HEK293 (cell line): Measurements from ENCODE around the gene HNRNPM.

ENCODE experiments used
- CTCF ChIA-PET: fragments of 350-600 bp; formaldehyde crosslinking; extraction: SDS; loops from one replicate; lab custom pipeline; 2021; ENCODE audit warnings: antibody characterized with exemption; lab: Yijun Ruan, JAX
- POLR2A ChIA-PET: fragments of 300-600 bp; formaldehyde crosslinking; extraction: SDS; loops from one replicate; lab custom pipeline; 2020; ENCODE audit warnings: antibody characterized with exemption, inconsistent platforms; lab: Yijun Ruan, JAX
- H3K27ac ChIP-seq: fragments of 200-500 bp; sonication (Bioruptor generic); 2 replicates; pipeline ENCODE4 v1.5.1; 2014; ENCODE audit warnings: low read depth, low read length, control low read depth, inconsistent platforms; ENCODE audit errors: extremely low read depth
- H3K36me3 ChIP-seq, 2 experiments: fragments of 200-500 bp in 1 of 2; sonication (Bioruptor generic) in 1 of 2; 1 replicate in 1 of 2; 2 replicates in 1 of 2; pipeline ENCODE4 v1.5.1; 2014 to 2017; ENCODE audit warnings: inconsistent platforms in 2 of 2, low read length in 2 of 2; ENCODE audit not compliant: control insufficient read depth in 2 of 2, insufficient read depth in 1 of 2
- H3K4me1 ChIP-seq: fragments of 200-500 bp; sonication (Bioruptor generic); 2 replicates; pipeline ENCODE4 v1.5.1; 2014; ENCODE audit warnings: mild to moderate bottlenecking, low read length, inconsistent platforms; ENCODE audit not compliant: control insufficient read depth, insufficient read depth
- H3K4me3 ChIP-seq: 2 replicates; pipeline ENCODE4 v1.5.1; 2011; ENCODE audit warnings: low read depth, mild to moderate bottlenecking, control low read depth, low read length, moderate library complexity
- H3K9me3 ChIP-seq: fragments of 200-500 bp; sonication (Bioruptor generic); 2 replicates; pipeline ENCODE4 v1.5.1; 2014; ENCODE audit warnings: low read depth, low read length, inconsistent platforms; ENCODE audit not compliant: control insufficient read depth, insufficient read depth
- GFI1B ChIP-seq: fragments of 450-650 bp; formaldehyde crosslinking; IDR thresholded peaks from 2 replicates; pipeline ENCODE4 v1.5.1; 2016; ENCODE audit warnings: missing biosample characterization, missing genetic modification characterization
- IKZF3 ChIP-seq: fragments of 450-650 bp; IDR thresholded peaks from 2 replicates; pipeline ENCODE4 v1.5.0; 2018; ENCODE audit warnings: missing biosample characterization, mild to moderate bottlenecking, missing genetic modification characterization, moderate library complexity
- KLF1 ChIP-seq: fragments of 450-650 bp; formaldehyde crosslinking; IDR thresholded peaks from 2 replicates; pipeline ENCODE4 v1.5.1; 2016; ENCODE audit warnings: missing biosample characterization, missing genetic modification characterization
- PATZ1 ChIP-seq: fragments of 450-650 bp; formaldehyde crosslinking; IDR thresholded peaks from 2 replicates; pipeline ENCODE4 v1.5.1; 2016; ENCODE audit warnings: missing biosample characterization, missing genetic modification characterization
- PRDM6 ChIP-seq: fragments of 450-650 bp; formaldehyde crosslinking; IDR thresholded peaks from 2 replicates; pipeline ENCODE4 v1.5.1; 2017; ENCODE audit warnings: missing biosample characterization, missing genetic modification characterization
- SP7 ChIP-seq: fragments of 450-650 bp; formaldehyde crosslinking; IDR thresholded peaks from 2 replicates; pipeline ENCODE4 v1.5.1; 2016; ENCODE audit warnings: missing biosample characterization, missing genetic modification characterization
- WT1 ChIP-seq: fragments of 450-650 bp; formaldehyde crosslinking; IDR thresholded peaks from 2 replicates; pipeline ENCODE4 v1.5.1; 2016; ENCODE audit warnings: missing biosample characterization, missing genetic modification characterization
- ZBTB21 ChIP-seq: fragments of 450-650 bp; formaldehyde crosslinking; IDR thresholded peaks from 2 replicates; pipeline ENCODE4 v1.5.1; 2017; ENCODE audit warnings: missing biosample characterization, missing genetic modification characterization
- ZBTB44 ChIP-seq: fragments of 450-650 bp; IDR thresholded peaks from 2 replicates; pipeline ENCODE4 v1.5.1; 2018; ENCODE audit warnings: missing biosample characterization, mild to moderate bottlenecking, missing genetic modification characterization
- ZFP37 ChIP-seq: fragments of 450-650 bp; formaldehyde crosslinking; IDR thresholded peaks from 2 replicates; pipeline ENCODE4 v1.5.1; 2016; ENCODE audit warnings: missing biosample characterization, missing genetic modification characterization
- ZNF302 ChIP-seq: fragments of 450-650 bp; formaldehyde crosslinking; IDR thresholded peaks from 2 replicates; pipeline ENCODE4 v1.5.1; 2016; ENCODE audit warnings: missing biosample characterization, missing genetic modification characterization, low read depth
- ZNF350 ChIP-seq: fragments of 450-650 bp; formaldehyde crosslinking; IDR thresholded peaks from 2 replicates; pipeline ENCODE4 v1.5.0; 2017; ENCODE audit warnings: missing biosample characterization, mild to moderate bottlenecking, missing genetic modification characterization
- ZNF645 ChIP-seq: fragments of 450-650 bp; formaldehyde crosslinking; IDR thresholded peaks from 2 replicates; pipeline ENCODE4; 2016; ENCODE audit warnings: missing biosample characterization, missing genetic modification characterization
- ZNF768 ChIP-seq: fragments of 450-650 bp; formaldehyde crosslinking; IDR thresholded peaks from 2 replicates; pipeline ENCODE4 v1.5.1; 2018; ENCODE audit warnings: missing biosample characterization, mild to moderate bottlenecking, missing genetic modification characterization

HNRNPM gene

GRCh38 chr19:8481616-8482015, 36.8 kb downstream of the HNRNPM start (continued):
- TF ChIP-seq ZBTB44 (tag by site-specific recombination) = no peak
- no peak for TF ChIP-seq PATZ1
- no peak for TF ChIP-seq GFI1B (tag by site-specific recombination)

- CTCF ChIA-PET = interaction anchor here (1.6 kb wide), 1 partner anchor 23 kb away, joined by 4 read pairs; no protein-coding TSS in a partner anchor
- H3K4me1 ChIP-seq = no peaks in the 10 kb centered on the region
- POLR2A ChIA-PET = interaction anchor here (1.2 to 2.4 kb wide), 3 partner anchors 31 to 59 kb away, joined by 4 to 8 read pairs (median 4); partner anchors contain the start of genes HNRNPM and ZNF414
- H3K36me3 ChIP-seq = peaks cover 33 to 90% of the 10 kb centered on the region in 2 experiments
- no peak for TF ChIP-seq ZNF350 (tag by site-specific recombination)
- TF ChIP-seq ZNF302 (tag by site-specific recombination) = no peak
- no peak for TF ChIP-seq IKZF3
- no peaks in the 10 kb centered on the region for H3K9me3 ChIP-seq
- H3K4me3 ChIP-seq = no peak overlapping the region
- H3K27ac ChIP-seq = peak overlapping the region; percentile 36; the same call in 1 of the 2 replicates
These were observed 37.9 kb downstream of the HNRNPM start for GRCh38 chr19:8482696-8483095.

- Histone ChIP-seq H3K4me1 (no peaks in the 10 kb centered on the region), H3K27ac (peak overlapping the region; percentile 36; the same call in 1 of the 2 replicates), H3K4me3 (no peak overlapping the region), H3K36me3 (peaks cover 30 to 90% of the 10 kb centered on the region in 2 experiments), H3K9me3 (no peaks in the 10 kb centered on the region)
- POLR2A ChIA-PET = interaction anchor here (1.7 to 2.4 kb wide), 2 partner anchors 31 to 38 kb away, joined by 4 to 8 read pairs; partner anchors contain the start of genes HNRNPM and ZNF414
- CTCF ChIA-PET = no interaction called here
- no peak for TF ChIP-seq PRDM6 (tag by site-specific recombination)
- TF ChIP-seq ZFP37 (tag by site-specific recombination) = no peak
- peak; percentile 79; the same call in 1 of the 2 replicates for TF ChIP-seq ZNF768
These were observed 38.4 kb downstream of the HNRNPM start for GRCh38 chr19:8483165-8483564.

GRCh38 chr19:8484331-8484894, 39.6 kb downstream of the HNRNPM start:
- Histone ChIP-seq H3K4me3 (no peak overlapping the region), H3K36me3 (peaks cover 19 to 91% of the 10 kb centered on the region in 2 experiments), H3K9me3 (no peaks in the 10 kb centered on the region), H3K4me1 (no peaks in the 10 kb centered on the region), H3K27ac (no peak overlapping the region)
- POLR2A ChIA-PET = interaction anchor here (0.7 to 2.4 kb wide), 2 partner anchors 29 kb away, joined by 3 to 8 read pairs; partner anchors contain the start of gene ZNF414
- TF ChIP-seq ZNF645 (tag by site-specific recombination) (no peak), ZBTB21 (tag by site-specific recombination) (no peak), SP7 (no peak), KLF1 (tag by site-specific recombination) (peak; percentile 95), ZNF768 (no peak), WT1 (no peak)
- CTCF ChIA-PET = interaction anchor here (0.6 kb wide), 1 partner anchor 66 kb away, joined by 3 read pairs; no protein-coding TSS in a partner anchor
